ENCODE results near the gene CDH23.

DNA sequence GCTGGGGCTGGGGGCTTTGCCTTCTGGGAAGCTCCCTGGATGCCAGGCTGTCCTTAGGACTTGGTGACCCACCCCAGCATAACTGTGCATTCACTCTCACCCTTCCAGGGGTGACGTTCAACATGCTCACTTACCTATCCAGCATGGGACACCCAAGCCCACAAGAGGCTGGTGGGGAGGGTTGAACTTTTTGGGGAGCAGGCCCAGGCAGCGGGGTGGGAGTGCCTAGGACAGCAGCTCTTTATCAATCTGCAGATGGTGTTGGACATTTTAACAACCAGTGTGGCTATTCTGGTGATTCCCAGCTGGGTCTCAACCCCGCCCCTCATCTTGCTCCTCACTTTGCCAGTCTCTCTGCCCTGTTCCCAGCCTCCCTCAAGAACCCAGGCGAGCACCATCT, 86.4 kb downstream of the CDH23 start:
- TF ChIP-seq, protein P1, sequence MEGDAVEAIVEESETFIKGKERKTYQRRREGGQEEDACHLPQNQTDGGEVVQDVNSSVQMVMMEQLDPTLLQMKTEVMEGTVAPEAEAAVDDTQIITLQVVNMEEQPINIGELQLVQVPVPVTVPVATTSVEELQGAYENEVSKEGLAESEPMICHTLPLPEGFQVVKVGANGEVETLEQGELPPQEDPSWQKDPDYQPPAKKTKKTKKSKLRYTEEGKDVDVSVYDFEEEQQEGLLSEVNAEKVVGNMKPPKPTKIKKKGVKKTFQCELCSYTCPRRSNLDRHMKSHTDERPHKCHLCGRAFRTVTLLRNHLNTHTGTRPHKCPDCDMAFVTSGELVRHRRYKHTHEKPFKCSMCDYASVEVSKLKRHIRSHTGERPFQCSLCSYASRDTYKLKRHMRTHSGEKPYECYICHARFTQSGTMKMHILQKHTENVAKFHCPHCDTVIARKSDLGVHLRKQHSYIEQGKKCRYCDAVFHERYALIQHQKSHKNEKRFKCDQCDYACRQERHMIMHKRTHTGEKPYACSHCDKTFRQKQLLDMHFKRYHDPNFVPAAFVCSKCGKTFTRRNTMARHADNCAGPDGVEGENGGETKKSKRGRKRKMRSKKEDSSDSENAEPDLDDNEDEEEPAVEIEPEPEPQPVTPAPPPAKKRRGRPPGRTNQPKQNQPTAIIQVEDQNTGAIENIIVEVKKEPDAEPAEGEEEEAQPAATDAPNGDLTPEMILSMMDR (IDR thresholded peaks at IDR 0.05) = no peak
- no peak for TF ChIP-seq ZFX (IDR thresholded peaks at IDR 0.05; ENCODE audit: borderline replicate concordance)

Measured in 22Rv1 (cell line).